Renal pelvis (tissue), 4 donors: ENCODE results near the gene CEP170B. TPM values are rescaled to one million over a fixed set of nuclear protein-coding genes. Genes with fewer than 3 reads are reported as not detected.
"Not testable (repeated sequence)": the region's sequence is repeated elsewhere in the genome, so short reads cannot be mapped to it uniquely, and the experiment has no call there.

Experiments
- DNase-seq: peaks from one replicate; pipeline ENCODE4 v3.0.0-alpha.2; 2013
- polyA plus RNA-seq, 3 donors: library from polyadenylated mRNA; unstranded; fragments of 120-200 nt; gene quantifications; one replicate each; pipeline ENCODE4 v1.2.1, GENCODE V29; 2013; ENCODE audit not compliant: insufficient read length in 3 of 3

CEP170B gene
- polyA plus RNA-seq, 3 donors = 15.2 to 19.7 (median 16.4) TPM

GRCh38 chr14:104905579-104905933 is 40.5 kb downstream of the CEP170B start:
- DNase-seq = not testable (repeated sequence)

GRCh38 chr14:104908303-104908702 is 43.2 kb downstream of the CEP170B start:
- no peak for DNase-seq

GRCh38 chr14:104912053-104912452 is 47.0 kb downstream of the CEP170B start:
- no peak for DNase-seq

- DNase-seq = no peak
Observed at GRCh38 chr14:104913435-104913834, 48.4 kb downstream of the CEP170B start.

- DNase-seq = no peak
Observed at GRCh38 chr14:104917116-104917515, 52.0 kb downstream of the CEP170B start.

- no peak for DNase-seq
Observed at GRCh38 chr14:104917993-104918392, 52.9 kb downstream of the CEP170B start.

GRCh38 chr14:104919152-104919992 is 54.3 kb downstream of the CEP170B start:
- not testable (repeated sequence) for DNase-seq

- no peak for DNase-seq
Observed at GRCh38 chr14:104919993-104920315, 54.9 kb downstream of the CEP170B start.

GRCh38 chr14:104923640-104924420 is 58.8 kb downstream of the CEP170B start:
- DNase-seq = no peak

- no peak for DNase-seq
Observed at GRCh38 chr14:104924421-104925213, 59.5 kb downstream of the CEP170B start, which contains the start of gene PLD4. Gene PLD4, plus strand, starts transcription at chr14:104924879. Its CDS starts 2,262 bp downstream, at chr14:104927141.

- DNase-seq = no peak
Observed at GRCh38 chr14:104925214-104925854, 60.3 kb downstream of the CEP170B start.

GRCh38 chr14:104925855-104926609 is 61.0 kb downstream of the CEP170B start:
- no peak for DNase-seq

GRCh38 chr14:104926619-104927431 is 61.8 kb downstream of the CEP170B start:
- no peak for DNase-seq

- DNase-seq = no peak
Observed at GRCh38 chr14:104927432-104927816, 62.4 kb downstream of the CEP170B start.

- no peak for DNase-seq
Observed at GRCh38 chr14:104927901-104928300, 62.8 kb downstream of the CEP170B start.

- DNase-seq = no peak
Observed at GRCh38 chr14:104928391-104929133, 63.5 kb downstream of the CEP170B start.

- no peak for DNase-seq
Observed at GRCh38 chr14:104929268-104930230, 64.5 kb downstream of the CEP170B start.
